ENCODE results near the gene MYO16.
A peak's percentile ranks its signal among the peaks of the same experiment; 100 is the strongest.

The MYO16 gene

GRCh38 chr13:109009756-109010155 lies 380.3 kb downstream of the MYO16 start:
- no peak for DNase-seq
- WGBS = 87% methylated on average over 4 of the region's 4 CpGs
- no peak overlapping the region for H3K4me2 ChIP-seq (ENCODE audit: low read length, poor library complexity, severe bottlenecking)
- no peaks in the 10 kb centered on the region for H3K9me3 ChIP-seq (ENCODE audit: control insufficient read depth, low read length)
- no peak overlapping the region for H2AK5ac ChIP-seq (ENCODE audit: low read length, severe bottlenecking)
- no peak overlapping the region for H4K8ac ChIP-seq (ENCODE audit: low read length)
- no peaks in the 10 kb centered on the region for H3K27me3 ChIP-seq (ENCODE audit: control insufficient read depth in 1 of 2, insufficient read depth in 1 of 2, low read length in 2 of 2)
- H3K27ac ChIP-seq (ENCODE audit: low read length, poor library complexity, severe bottlenecking) = no peak overlapping the region
- no peak overlapping the region for H4K91ac ChIP-seq (ENCODE audit: low read length)
- no peak overlapping the region for H2BK120ac ChIP-seq (ENCODE audit: low read depth, low read length)
- H3K18ac ChIP-seq (ENCODE audit: low read depth in 1 of 2, low read length in 2 of 2) = no peak overlapping the region
- H3K4me1 ChIP-seq (ENCODE audit: control insufficient read depth, insufficient read depth, low read depth, low read length) = peaks cover 2% of the 10 kb centered on the region
- no peak overlapping the region for H2BK5ac ChIP-seq (ENCODE audit: low read depth, low read length, poor library complexity, severe bottlenecking)
- H3K4ac ChIP-seq (ENCODE audit: low read depth in 1 of 2, low read length in 2 of 2) = no peak overlapping the region
- H2AFZ ChIP-seq (ENCODE audit: low read depth, low read length) = no peak overlapping the region
- no peak overlapping the region for H3K4me3 ChIP-seq (ENCODE audit: insufficient read depth in 1 of 2, low read depth in 1 of 2, low read length in 2 of 2)
- H3K36me3 ChIP-seq (ENCODE audit: control insufficient read depth in 1 of 2, insufficient read depth in 2 of 2, low read depth in 1 of 2, low read length in 2 of 2) = no peaks in the 10 kb centered on the region
- no peak overlapping the region for H3K9ac ChIP-seq (ENCODE audit: low read length)
- no peak overlapping the region for H3K23ac ChIP-seq (ENCODE audit: low read length in 2 of 2)
- H3K79me1 ChIP-seq (replicated peaks; ENCODE audit: low read length, poor library complexity, severe bottlenecking) = no peaks in the 10 kb centered on the region
- no peak overlapping the region for H2BK15ac ChIP-seq (ENCODE audit: low read depth, poor library complexity, severe bottlenecking)
- no peak overlapping the region for H2BK12ac ChIP-seq (ENCODE audit: low read length in 2 of 2)
- no peak overlapping the region for H3K14ac ChIP-seq (ENCODE audit: low read length in 2 of 2)

- no peak for DNase-seq
- Histone ChIP-seq H3K4me2 (ENCODE audit: low read length, poor library complexity, severe bottlenecking) (no peak overlapping the region), H3K4me3 (ENCODE audit: insufficient read depth in 1 of 2, low read depth in 1 of 2, low read length in 2 of 2) (no peak overlapping the region), H2BK15ac (ENCODE audit: low read depth, poor library complexity, severe bottlenecking) (no peak overlapping the region), H3K23ac (ENCODE audit: low read length in 2 of 2) (no peak overlapping the region), H3K18ac (ENCODE audit: low read depth in 1 of 2, low read length in 2 of 2) (peak overlapping the region in 1 of 2 experiments; percentile 57), H3K4me1 (ENCODE audit: control insufficient read depth, insufficient read depth, low read depth, low read length) (peaks cover 2% of the 10 kb centered on the region), H3K79me1 (replicated peaks; ENCODE audit: low read length, poor library complexity, severe bottlenecking) (no peaks in the 10 kb centered on the region), H3K14ac (ENCODE audit: low read length in 2 of 2) (no peak overlapping the region), H2BK5ac (ENCODE audit: low read depth, low read length, poor library complexity, severe bottlenecking) (no peak overlapping the region), H3K9ac (ENCODE audit: low read length) (no peak overlapping the region), H2BK120ac (ENCODE audit: low read depth, low read length) (no peak overlapping the region), H4K91ac (ENCODE audit: low read length) (no peak overlapping the region), H3K27me3 (ENCODE audit: control insufficient read depth in 1 of 2, insufficient read depth in 1 of 2, low read length in 2 of 2) (no peaks in the 10 kb centered on the region), H3K9me3 (ENCODE audit: control insufficient read depth, low read length) (no peaks in the 10 kb centered on the region), H2AFZ (ENCODE audit: low read depth, low read length) (no peak overlapping the region), H2AK5ac (ENCODE audit: low read length, severe bottlenecking) (no peak overlapping the region), H4K8ac (ENCODE audit: low read length) (no peak overlapping the region), H3K36me3 (ENCODE audit: control insufficient read depth in 1 of 2, insufficient read depth in 2 of 2, low read depth in 1 of 2, low read length in 2 of 2) (no peaks in the 10 kb centered on the region), H3K4ac (ENCODE audit: low read depth in 1 of 2, low read length in 2 of 2) (no peak overlapping the region), H2BK12ac (ENCODE audit: low read length in 2 of 2) (peak overlapping the region in 1 of 2 experiments; percentile 2), H3K27ac (ENCODE audit: low read length, poor library complexity, severe bottlenecking) (no peak overlapping the region)
- 54% methylated on average over 1 of the region's 1 CpG for WGBS
These were observed 381.5 kb downstream of the MYO16 start for GRCh38 chr13:109010912-109011311.

GRCh38 chr13:109012115-109012514 lies 382.7 kb downstream of the MYO16 start:
- no peak overlapping the region for H3K9ac ChIP-seq (ENCODE audit: low read length)
- H3K4ac ChIP-seq (ENCODE audit: low read depth in 1 of 2, low read length in 2 of 2) = no peak overlapping the region
- no peak overlapping the region for H2AK5ac ChIP-seq (ENCODE audit: low read length, severe bottlenecking)
- H3K4me1 ChIP-seq (ENCODE audit: control insufficient read depth, insufficient read depth, low read depth, low read length) = peaks cover 2% of the 10 kb centered on the region
- H2AFZ ChIP-seq (ENCODE audit: low read depth, low read length) = no peak overlapping the region
- no peak overlapping the region for H3K27ac ChIP-seq (ENCODE audit: low read length, poor library complexity, severe bottlenecking)
- no peaks in the 10 kb centered on the region for H3K27me3 ChIP-seq (ENCODE audit: control insufficient read depth in 1 of 2, insufficient read depth in 1 of 2, low read length in 2 of 2)
- no peaks in the 10 kb centered on the region for H3K36me3 ChIP-seq (ENCODE audit: control insufficient read depth in 1 of 2, insufficient read depth in 2 of 2, low read depth in 1 of 2, low read length in 2 of 2)
- H2BK12ac ChIP-seq (ENCODE audit: low read length in 2 of 2) = no peak overlapping the region
- H2BK5ac ChIP-seq (ENCODE audit: low read depth, low read length, poor library complexity, severe bottlenecking) = no peak overlapping the region
- no peak overlapping the region for H3K4me3 ChIP-seq (ENCODE audit: insufficient read depth in 1 of 2, low read depth in 1 of 2, low read length in 2 of 2)
- H4K8ac ChIP-seq (ENCODE audit: low read length) = no peak overlapping the region
- H3K79me1 ChIP-seq (replicated peaks; ENCODE audit: low read length, poor library complexity, severe bottlenecking) = no peaks in the 10 kb centered on the region
- H3K18ac ChIP-seq (ENCODE audit: low read depth in 1 of 2, low read length in 2 of 2) = no peak overlapping the region
- no peak overlapping the region for H2BK120ac ChIP-seq (ENCODE audit: low read depth, low read length)
- no peak overlapping the region for H4K91ac ChIP-seq (ENCODE audit: low read length)
- no peak overlapping the region for H3K23ac ChIP-seq (ENCODE audit: low read length in 2 of 2)
- no peak for DNase-seq
- H3K9me3 ChIP-seq (ENCODE audit: control insufficient read depth, low read length) = no peaks in the 10 kb centered on the region
- WGBS = 89% methylated on average over 4 of the region's 5 CpGs
- H3K4me2 ChIP-seq (ENCODE audit: low read length, poor library complexity, severe bottlenecking) = no peak overlapping the region
- H3K14ac ChIP-seq (ENCODE audit: low read length in 2 of 2) = no peak overlapping the region
- H2BK15ac ChIP-seq (ENCODE audit: low read depth, poor library complexity, severe bottlenecking) = peak overlapping the region; percentile 23

GRCh38 chr13:109021558-109021957 lies 392.1 kb downstream of the MYO16 start:
- no peak overlapping the region for H3K14ac ChIP-seq (ENCODE audit: low read length in 2 of 2)
- H3K4me1 ChIP-seq (ENCODE audit: control insufficient read depth, insufficient read depth, low read depth, low read length) = no peaks in the 10 kb centered on the region
- DNase-seq = no peak
- H3K9ac ChIP-seq (ENCODE audit: low read length) = no peak overlapping the region
- no peak overlapping the region for H3K4ac ChIP-seq (ENCODE audit: low read depth in 1 of 2, low read length in 2 of 2)
- H2AK5ac ChIP-seq (ENCODE audit: low read length, severe bottlenecking) = no peak overlapping the region
- H3K27ac ChIP-seq (ENCODE audit: low read length, poor library complexity, severe bottlenecking) = no peak overlapping the region
- no peak overlapping the region for H3K23ac ChIP-seq (ENCODE audit: low read length in 2 of 2)
- H3K27me3 ChIP-seq (ENCODE audit: control insufficient read depth in 1 of 2, insufficient read depth in 1 of 2, low read length in 2 of 2) = no peaks in the 10 kb centered on the region
- no peak overlapping the region for H4K91ac ChIP-seq (ENCODE audit: low read length)
- H3K9me3 ChIP-seq (ENCODE audit: control insufficient read depth, low read length) = no peaks in the 10 kb centered on the region
- no peak overlapping the region for H3K4me3 ChIP-seq (ENCODE audit: insufficient read depth in 1 of 2, low read depth in 1 of 2, low read length in 2 of 2)
- 90% methylated on average over 3 of the region's 4 CpGs for WGBS
- no peak overlapping the region for H2BK120ac ChIP-seq (ENCODE audit: low read depth, low read length)
- H2AFZ ChIP-seq (ENCODE audit: low read depth, low read length) = no peak overlapping the region
- no peaks in the 10 kb centered on the region for H3K79me1 ChIP-seq (replicated peaks; ENCODE audit: low read length, poor library complexity, severe bottlenecking)
- H2BK5ac ChIP-seq (ENCODE audit: low read depth, low read length, poor library complexity, severe bottlenecking) = no peak overlapping the region
- no peak overlapping the region for H4K8ac ChIP-seq (ENCODE audit: low read length)
- no peak overlapping the region for H2BK12ac ChIP-seq (ENCODE audit: low read length in 2 of 2)
- H3K36me3 ChIP-seq (ENCODE audit: control insufficient read depth in 1 of 2, insufficient read depth in 2 of 2, low read depth in 1 of 2, low read length in 2 of 2) = no peaks in the 10 kb centered on the region
- H2BK15ac ChIP-seq (ENCODE audit: low read depth, poor library complexity, severe bottlenecking) = no peak overlapping the region
- no peak overlapping the region for H3K4me2 ChIP-seq (ENCODE audit: low read length, poor library complexity, severe bottlenecking)
- H3K18ac ChIP-seq (ENCODE audit: low read depth in 1 of 2, low read length in 2 of 2) = no peak overlapping the region
